H1 (cell line): Measurements from ENCODE around the gene GCAT. TPM values are rescaled to one million over a fixed set of nuclear protein-coding genes. Genes with fewer than 3 reads are reported as not detected.

ENCODE experiments used
- CTCF ChIA-PET: fragments of 300-600 bp; sonication (Branson Sonifier 250); formaldehyde crosslinking; loops from one replicate; lab custom pipeline; 2021; ENCODE audit not compliant: partially characterized antibody; lab: Charles Lee
- POLR2A ChIA-PET: fragments of 300-600 bp; sonication (Branson Sonifier 250); formaldehyde crosslinking; loops from one replicate; lab custom pipeline; 2021; ENCODE audit warnings: inconsistent platforms; ENCODE audit not compliant: partially characterized antibody; lab: Charles Lee
- DNase-seq, 2 experiments: peaks; one replicate each; pipeline versions ENCODE4 v3.0.0 to v3.0.0-alpha.2; 2010 to 2022; ENCODE audit warnings: low spot score in 2 of 2, low read depth in 1 of 2, mixed read lengths in 1 of 2
- FAIRE-seq: peaks from 2 replicates; lab custom pipeline; 2011; peaks lifted over from hg19 to GRCh38; lab: Jason Lieb, UNC
- H2AFZ ChIP-seq: 2 replicates; pipeline ENCODE4 v1.8.1; 2012; ENCODE audit warnings: low read length, inconsistent platforms
- H2AK5ac ChIP-seq: 2 replicates; pipeline ENCODE4 v1.6.1; 2013; ENCODE audit warnings: low read depth, low read length
- H2BK120ac ChIP-seq: replicated peaks from 2 replicates; pipeline ENCODE3; 2013; ENCODE audit warnings: low read depth, low read length, inconsistent platforms
- H2BK12ac ChIP-seq: 2 replicates; pipeline ENCODE4 v1.6.1; 2013; ENCODE audit warnings: low read depth, low read length
- H2BK15ac ChIP-seq: 2 replicates; pipeline ENCODE4 v1.6.1; 2013; ENCODE audit warnings: low read length
- H2BK20ac ChIP-seq: 2 replicates; pipeline ENCODE4 v1.6.1; 2013; ENCODE audit warnings: low read length
- H2BK5ac ChIP-seq: 2 replicates; pipeline ENCODE4 v1.6.1; 2013; ENCODE audit warnings: low read depth, low read length
- H3K14ac ChIP-seq: 2 replicates; pipeline ENCODE4 v1.6.1; 2013; ENCODE audit warnings: inconsistent platforms; ENCODE audit not compliant: insufficient read length
- H3K18ac ChIP-seq: 2 replicates; pipeline ENCODE4 v1.6.1; 2013; ENCODE audit warnings: low read length; ENCODE audit errors: extremely low read depth
- H3K23ac ChIP-seq: 2 replicates; pipeline ENCODE4 v1.6.1; 2013; ENCODE audit warnings: inconsistent platforms; ENCODE audit not compliant: insufficient read length
- H3K23me2 ChIP-seq: 2 replicates; pipeline ENCODE4 v1.6.1; 2013; ENCODE audit warnings: low read depth, low read length
- H3K27ac ChIP-seq: 2 replicates; pipeline ENCODE4 v1.6.1; 2011; ENCODE audit warnings: low read depth, low read length, inconsistent platforms
- H3K27me3 ChIP-seq, 4 experiments: replicated peaks in 1 of 4; 1 replicate in 1 of 4; 2 replicates in 3 of 4; pipeline versions ENCODE4 v1.6.1 to v1.8.1; 2011 to 2013; ENCODE audit warnings: low read length in 3 of 4, mild to moderate bottlenecking in 3 of 4, inconsistent platforms in 2 of 4, mixed read lengths in 2 of 4, moderate library complexity in 1 of 4; ENCODE audit not compliant: control insufficient read depth in 3 of 4, insufficient read depth in 3 of 4; ENCODE audit errors: extremely low read depth in 1 of 4
- H3K36me3 ChIP-seq, 4 experiments: 2 replicates each; pipeline versions ENCODE4 v1.6.1 to v1.8.1; 2011 to 2013; ENCODE audit warnings: mild to moderate bottlenecking in 4 of 4, low read length in 3 of 4, moderate library complexity in 2 of 4, control low read depth in 1 of 4, inconsistent platforms in 1 of 4; ENCODE audit not compliant: insufficient read depth in 4 of 4, control insufficient read depth in 2 of 4
- H3K4ac ChIP-seq: replicated peaks from 2 replicates; pipeline ENCODE3; 2013; ENCODE audit warnings: low read length, low read depth, mixed read lengths, inconsistent platforms; ENCODE audit not compliant: insufficient read length
- H3K4me1 ChIP-seq, 4 experiments: replicated peaks in 1 of 4; 1 replicate in 1 of 4; 2 replicates in 3 of 4; pipeline versions ENCODE4 v1.6.1 to v1.8.1; 2011 to 2013; ENCODE audit warnings: low read length in 3 of 4, inconsistent platforms in 2 of 4, mixed read lengths in 1 of 4; ENCODE audit not compliant: insufficient read depth in 4 of 4, control insufficient read depth in 3 of 4
- H3K4me2 ChIP-seq, 2 experiments: 2 replicates each; pipeline versions ENCODE4 v1.6.1 to v1.8.1; 2011 to 2013; ENCODE audit warnings: low read depth in 2 of 2, low read length in 2 of 2, control low read depth in 1 of 2, inconsistent platforms in 1 of 2, mild to moderate bottlenecking in 1 of 2; ENCODE audit not compliant: insufficient read depth in 1 of 2
- H3K4me3 ChIP-seq, 4 experiments: fragments of 200-600, 300-600 bp in 1 of 4; sonication (generic), shearing (Covaris generic), sonication (Bioruptor Twin) in 1 of 4; 2 replicates each; pipeline versions ENCODE4 v1.5.1 to v1.8.1; 2011 to 2016; ENCODE audit warnings: low read length in 4 of 4, low read depth in 3 of 4, control low read depth in 2 of 4, inconsistent platforms in 2 of 4, mild to moderate bottlenecking in 2 of 4, mixed read lengths in 1 of 4, moderate library complexity in 1 of 4; ENCODE audit not compliant: insufficient read depth in 2 of 4; ENCODE audit errors: extremely low read depth in 1 of 4
- H3K56ac ChIP-seq: replicated peaks from 2 replicates; pipeline ENCODE3; 2013; ENCODE audit warnings: low read depth, mild to moderate bottlenecking, mixed read lengths, low read length, inconsistent platforms; ENCODE audit not compliant: insufficient read length
- H3K79me1 ChIP-seq: 2 replicates; pipeline ENCODE4 v1.6.1; 2013; ENCODE audit warnings: low read depth, low read length, control low read depth
- H3K79me2 ChIP-seq, 2 experiments: 2 replicates each; pipeline versions ENCODE4 v1.6.1 to v1.8.1; 2012 to 2013; ENCODE audit warnings: low read length in 2 of 2, mild to moderate bottlenecking in 2 of 2, inconsistent platforms in 1 of 2; ENCODE audit not compliant: insufficient read depth in 2 of 2, control insufficient read depth in 1 of 2
- H3K9ac ChIP-seq, 4 experiments: replicated peaks in 1 of 4; 1 replicate in 1 of 4; 2 replicates in 3 of 4; pipeline versions ENCODE4 v1.6.1 to v1.8.1; 2011 to 2013; ENCODE audit warnings: low read depth in 3 of 4, low read length in 3 of 4, control low read depth in 2 of 4, mild to moderate bottlenecking in 2 of 4, moderate library complexity in 2 of 4, inconsistent platforms in 1 of 4; ENCODE audit errors: extremely low read depth in 1 of 4
- H3K9me3 ChIP-seq, 2 experiments: 2 replicates each; pipeline versions ENCODE4 v1.6.1 to v1.8.1; 2012 to 2013; ENCODE audit warnings: mild to moderate bottlenecking in 2 of 2, moderate library complexity in 2 of 2, control low read depth in 1 of 2, inconsistent platforms in 1 of 2, low read depth in 1 of 2, low read length in 1 of 2, mixed read lengths in 1 of 2; ENCODE audit not compliant: insufficient read depth in 2 of 2
- H4K20me1 ChIP-seq, 2 experiments: replicated peaks in 1 of 2; 2 replicates each; pipeline versions ENCODE3 to v1.8.1; 2011 to 2013; ENCODE audit warnings: inconsistent platforms in 2 of 2, low read length in 2 of 2, mild to moderate bottlenecking in 1 of 2; ENCODE audit not compliant: insufficient read depth in 2 of 2, control insufficient read depth in 1 of 2
- H4K5ac ChIP-seq: 2 replicates; pipeline ENCODE4 v1.6.1; 2013; ENCODE audit warnings: low read length, low read depth, mixed read lengths, inconsistent platforms; ENCODE audit not compliant: insufficient read length
- H4K8ac ChIP-seq: 2 replicates; pipeline ENCODE4 v1.8.0; 2013; ENCODE audit warnings: mild to moderate bottlenecking, moderate library complexity, low read length, inconsistent platforms; ENCODE audit not compliant: insufficient read depth; ENCODE audit errors: extremely low read depth
- H4K91ac ChIP-seq: replicated peaks from 2 replicates; pipeline ENCODE3; 2013; ENCODE audit warnings: low read length, mixed read lengths, inconsistent platforms; ENCODE audit not compliant: insufficient read length
- SRF ChIP-seq: IDR thresholded peaks from 2 replicates; pipeline ENCODE4 v1.6.1; 2011; ENCODE audit warnings: mild to moderate bottlenecking, low read depth, low read length, moderate library complexity
- YY1 ChIP-seq: IDR thresholded peaks from 2 replicates; pipeline ENCODE4 v1.6.1; 2011; ENCODE audit warnings: low read depth, mild to moderate bottlenecking, low read length
- WGBS, 2 experiments: shearing (Covaris generic) in 1 of 2; methylation state at CpG; one replicate each; pipeline versions ENCODE4 v1.1.6 to v1.1.7; 2013 to 2015; ENCODE audit warnings: low lambda C conversion rate in 2 of 2, mixed read lengths in 2 of 2, inconsistent platforms in 1 of 2, low coverage in 1 of 2, missing lambda C conversion rate in 1 of 2; ENCODE audit not compliant: insufficient replicate concordance in 2 of 2, insufficient coverage in 1 of 2, insufficient read length in 1 of 2; ENCODE audit errors: extremely low coverage in 1 of 2, missing lambda C conversion rate in 1 of 2; 5-methylcytosine and 5-hydroxymethylcytosine counted together
- polyA plus RNA-seq, 7 experiments: library from polyadenylated mRNA; depleted of rRNA in 3 of 7; stranded (reverse) in 5 of 7; unstranded in 2 of 7; fragments of >200 nt in 5 of 7; fragments of 200-250 nt in 2 of 7; gene quantifications; 1 replicate in 5 of 7; 2 replicates in 1 of 7; 4 replicates in 1 of 7; pipeline versions ENCODE4 v1.2.1 to v1.2.3, GENCODE V29; 2011 to 2013; ENCODE audit warnings: missing spikeins in 2 of 7, mixed read lengths in 2 of 7
- total RNA-seq: library from RNA; stranded (reverse); fragmentation: NEBNext Ultra II Directional; extraction: Animal tissue kit (Norgen Biotek cat#: 25700); gene quantifications from 2 replicates; pipeline ENCODE4 v1.2.1, GENCODE V29; 2021

The GCAT gene
- total and polyA plus RNA-seq, 2 of the 8 experiments (the other 6 are each of a cell fraction or from before 2014, with no cell fraction given) = 24.3 to 47.5 TPM

DNA sequence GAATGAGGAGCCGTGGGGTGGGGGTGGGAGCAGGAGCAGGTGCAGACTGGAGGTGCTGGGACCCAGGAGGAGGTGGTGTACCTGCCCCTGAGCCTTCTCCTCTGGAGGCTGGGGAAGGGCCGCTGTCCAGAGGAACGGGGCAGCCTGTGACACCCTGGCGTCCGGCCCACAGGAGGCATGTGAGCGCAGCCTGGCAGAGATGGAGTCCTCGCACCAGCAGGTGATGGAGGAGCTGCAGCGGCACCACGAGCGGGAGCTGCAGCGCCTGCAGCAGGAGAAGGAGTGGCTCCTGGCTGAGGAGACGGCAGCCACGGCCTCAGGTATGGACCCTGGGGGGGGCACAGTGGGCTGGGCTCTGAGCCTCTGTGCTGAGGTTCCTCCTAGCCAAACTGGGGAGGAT, 42.2 kb upstream of the GCAT start:
- 83% methylated on average over 9 of the region's 13 CpGs; no CpG with 5 or more reads in 1 of the 2 experiments for WGBS, 2 experiments
- H4K5ac ChIP-seq = no peak overlapping the region
- H4K8ac ChIP-seq = peak overlapping the region; percentile 35; the same call in 1 of the 2 replicates
- ChIA-PET CTCF (interaction anchor here (1.0 to 6.3 kb wide), 3 partner anchors 11 to 162 kb away, joined by 3 to 75 read pairs (median 5); no protein-coding TSS in a partner anchor), POLR2A (interaction anchor here (0.7 to 3.4 kb wide), 5 partner anchors 9 to 15 kb away, joined by 3 to 11 read pairs (median 4); no protein-coding TSS in a partner anchor)
- no peak for FAIRE-seq
- no peak overlapping the region for H3K4me3 ChIP-seq
- H4K91ac ChIP-seq = no peak overlapping the region
- no peak overlapping the region for H3K27ac ChIP-seq
- H2AFZ ChIP-seq = no peak overlapping the region
- no peak overlapping the region for H2AK5ac ChIP-seq
- H4K20me1 ChIP-seq = peaks cover 5 to 8% of the 10 kb centered on the region in 2 experiments
- no peaks in the 10 kb centered on the region for H3K9me3 ChIP-seq
- H3K27me3 ChIP-seq = no peaks in the 10 kb centered on the region; a peak in 2 of 7 replicates
- no peak overlapping the region for H3K18ac ChIP-seq
- no peak for DNase-seq
- H3K56ac ChIP-seq = no peak overlapping the region
- no peak overlapping the region for H3K14ac ChIP-seq
- no peak overlapping the region for H3K9ac ChIP-seq
- no peaks in the 10 kb centered on the region for H3K79me1 ChIP-seq
- peaks cover 0 to 12% (median 5%) of the 10 kb centered on the region in 4 experiments; a peak in 5 of 8 replicates for H3K36me3 ChIP-seq
- H2BK5ac ChIP-seq = no peak overlapping the region
- H2BK120ac ChIP-seq = no peak overlapping the region
- no peak overlapping the region for H2BK12ac ChIP-seq
- no peaks in the 10 kb centered on the region for H3K23me2 ChIP-seq
- H2BK15ac ChIP-seq = no peak overlapping the region
- H3K4ac ChIP-seq = no peak overlapping the region
- TF ChIP-seq SRF (no peak), YY1 (no peak)
- H3K4me1 ChIP-seq = no peaks in the 10 kb centered on the region
- no peak overlapping the region for H2BK20ac ChIP-seq
- H3K23ac ChIP-seq = no peak overlapping the region
- H3K4me2 ChIP-seq = no peak overlapping the region
- H3K79me2 ChIP-seq = no peaks in the 10 kb centered on the region
